Lower lobe of right lung (tissue), 2 donors: ENCODE measurements around the gene VAV2. TPM values are rescaled to one million over a fixed set of nuclear protein-coding genes. Genes with fewer than 3 reads are reported as not detected.

ENCODE experiments used
- ATAC-seq, 2 donors: fragments of 200-7000 bp; cut with Tn5 transposase; one replicate each; pipeline ENCODE4 v1.9.1; 2020 to 2022; ENCODE audit warnings: mild to moderate bottlenecking in 2 of 2, moderate library complexity in 2 of 2
- DNase-seq: peaks from one replicate; pipeline ENCODE4 v3.0.0-alpha.2; 2020
- H3K27ac ChIP-seq: fragments of 200-600 bp; one replicate; pipeline ENCODE4 v1.8.0; 2022
- H3K27me3 ChIP-seq: fragments of 200-600 bp; one replicate; pipeline ENCODE4 v1.8.0; 2022; ENCODE audit warnings: low read depth
- H3K36me3 ChIP-seq: fragments of 200-600 bp; one replicate; pipeline ENCODE4 v1.8.0; 2022; ENCODE audit warnings: mild to moderate bottlenecking
- H3K4me1 ChIP-seq: fragments of 200-600 bp; one replicate; pipeline ENCODE4 v1.8.0; 2022
- H3K4me3 ChIP-seq: fragments of 200-600 bp; one replicate; pipeline ENCODE4 v1.8.0; 2022; ENCODE audit warnings: mild to moderate bottlenecking
- H3K9me3 ChIP-seq: fragments of 200-600 bp; one replicate; pipeline ENCODE4 v1.8.0; 2022
- CTCF ChIP-seq: fragments of 200-600 bp; IDR thresholded peaks from one replicate; pipeline ENCODE4 v1.8.0; 2022; ENCODE audit warnings: antibody characterized with exemption, mild to moderate bottlenecking
- intact Hi-C: fragments of 100-400 bp; cut with DNase I; formaldehyde crosslinking; loops from one replicate; pipeline ENCODE4 v1.11.0; 2022
- total RNA-seq: library from RNA; stranded (reverse); fragmentation: NEBNext Ultra II Directional; extraction: Animal tissue kit (Norgen Biotek cat#: 25700); gene quantifications from one replicate; pipeline ENCODE4 v1.2.1, GENCODE V29; 2021
- donor health status: DM: no; HTN: yes; CAD: no; lungs with severe emphysema.

Gene VAV2
- total RNA-seq, 1 donor from 2014 or later, result 26.9 TPM

GRCh38 chr9:133760713-133761290 is 231.3 kb downstream of the VAV2 start:
- TF ChIP-seq CTCF, result no peak
- H3K9me3 ChIP-seq, result no peaks in the 10 kb centered on the region
- H3K27ac ChIP-seq, result no peak overlapping the region
- intact Hi-C loops, result no loop called here
- DNase-seq (no peak), ATAC-seq (no peak)
- H3K4me1 ChIP-seq, result no peaks in the 10 kb centered on the region
- no peak overlapping the region for H3K4me3 ChIP-seq
- H3K36me3 ChIP-seq, result peaks cover 13% of the 10 kb centered on the region
- no peaks in the 10 kb centered on the region for H3K27me3 ChIP-seq

- peaks cover 13% of the 10 kb centered on the region for H3K36me3 ChIP-seq
- H3K4me3 ChIP-seq, result no peak overlapping the region
- H3K27ac ChIP-seq, result no peak overlapping the region
- peaks cover 1% of the 10 kb centered on the region for H3K4me1 ChIP-seq
- no peaks in the 10 kb centered on the region for H3K27me3 ChIP-seq
- DNase-seq (no peak), ATAC-seq (peak in 1 of 2 donors; percentile 27)
- no peak for TF ChIP-seq CTCF
- H3K9me3 ChIP-seq, result no peaks in the 10 kb centered on the region
- intact Hi-C loops, result no loop called here
These were observed 232.2 kb downstream of the VAV2 start for GRCh38 chr9:133759946-133760345.

- DNase-seq, result no peak
- H3K36me3 ChIP-seq, result peaks cover 13% of the 10 kb centered on the region
- H3K4me3 ChIP-seq, result no peak overlapping the region
- TF ChIP-seq CTCF, result no peak
- no peaks in the 10 kb centered on the region for H3K9me3 ChIP-seq
- peak; percentile 21 to 73 for ATAC-seq
- no peak overlapping the region for H3K27ac ChIP-seq
- peaks cover 6% of the 10 kb centered on the region for H3K4me1 ChIP-seq
- intact Hi-C loops, result no loop called here
- no peaks in the 10 kb centered on the region for H3K27me3 ChIP-seq
These were observed 232.8 kb downstream of the VAV2 start for GRCh38 chr9:133759146-133759900.

GRCh38 chr9:133758228-133758627 is 233.9 kb downstream of the VAV2 start:
- DNase-seq (no peak), ATAC-seq (no peak)
- intact Hi-C loops, result no loop called here
- TF ChIP-seq CTCF, result no peak
- Histone ChIP-seq H3K27ac (no peak overlapping the region), H3K4me1 (peaks cover 6% of the 10 kb centered on the region), H3K27me3 (no peaks in the 10 kb centered on the region), H3K36me3 (peaks cover 7% of the 10 kb centered on the region), H3K9me3 (no peaks in the 10 kb centered on the region), H3K4me3 (no peak overlapping the region)

GRCh38 chr9:133754688-133755227 is 237.4 kb downstream of the VAV2 start:
- Histone ChIP-seq H3K27me3 (no peaks in the 10 kb centered on the region), H3K4me1 (peaks cover 6% of the 10 kb centered on the region), H3K9me3 (no peaks in the 10 kb centered on the region), H3K36me3 (no peaks in the 10 kb centered on the region), H3K27ac (no peak overlapping the region), H3K4me3 (no peak overlapping the region)
- intact Hi-C loops, result no loop called here
- DNase-seq (no peak), ATAC-seq (no peak)
- TF ChIP-seq CTCF, result no peak
